Stimulated activated CD4-positive, alpha-beta T cell treated with anti-CD3 and anti-CD28 coated beads, TNF-alpha, amount 100 ng/mL, for 4 hours (primary cell): ENCODE results near the gene SNX1.
"Not testable (repeated sequence)": the region's sequence is repeated elsewhere in the genome, so short reads cannot be mapped to it uniquely, and the experiment has no call there.

ENCODE experiments used
- DNase-seq, 3 experiments: peaks; one replicate each; pipeline ENCODE4 v3.0.0-alpha.2; 2020; ENCODE audit warnings: low read depth in 3 of 3

SNX1 gene

DNA sequence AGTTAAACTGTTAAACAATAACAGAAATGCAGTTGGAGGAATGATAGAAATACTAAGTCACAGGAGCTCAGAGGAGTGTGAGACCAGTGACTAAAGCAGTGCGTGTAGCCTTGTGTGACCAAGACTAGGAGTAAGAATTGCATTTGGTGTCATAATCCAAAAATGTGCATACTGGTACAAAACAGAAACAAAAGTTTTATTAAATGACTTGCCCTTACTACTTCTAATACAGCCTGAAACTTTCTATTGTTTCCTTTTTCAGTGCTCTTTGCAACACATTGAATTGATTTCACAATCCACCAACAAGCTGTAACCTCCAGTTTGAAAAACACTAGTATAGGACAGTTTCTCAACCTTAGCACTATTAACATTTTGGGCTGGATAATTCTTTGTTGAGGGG lies 17.1 kb downstream of the SNX1 start:
- DNase-seq = no peak

DNA sequence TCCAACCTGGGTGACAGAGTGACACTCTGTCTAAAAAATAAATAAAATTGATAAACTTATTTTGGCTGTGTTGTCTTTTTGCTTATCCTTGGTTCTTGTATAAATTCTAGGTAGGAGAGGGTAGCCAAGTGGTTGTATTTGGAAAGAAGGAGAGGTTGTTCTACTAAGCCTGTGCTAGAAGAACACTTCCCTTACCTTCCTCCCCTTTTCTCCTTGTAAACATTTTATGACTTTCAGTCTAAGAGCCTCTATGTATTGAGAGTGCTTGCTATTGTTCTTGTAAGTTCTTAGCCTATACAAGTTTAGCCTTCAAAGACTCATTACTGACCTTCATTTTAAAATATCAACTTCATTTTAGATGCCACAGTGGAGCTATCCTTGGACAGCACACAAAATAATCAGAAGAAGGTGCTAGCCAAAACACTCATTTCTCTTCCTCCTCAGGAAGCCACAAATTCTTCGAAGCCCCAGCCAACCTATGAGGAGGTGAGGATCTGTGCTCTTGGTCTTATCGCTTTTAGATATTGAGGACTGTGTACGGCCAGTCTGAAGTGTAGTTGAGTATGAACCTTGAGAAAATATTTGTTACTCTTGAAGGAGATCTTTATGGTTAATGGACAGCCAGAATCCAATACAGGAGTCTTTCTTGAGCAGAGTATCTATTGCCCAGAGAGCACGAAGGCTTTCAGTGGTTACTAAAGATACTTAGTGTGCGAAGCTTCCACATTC lies 22.1 kb downstream of the SNX1 start:
- DNase-seq = no peak

DNA sequence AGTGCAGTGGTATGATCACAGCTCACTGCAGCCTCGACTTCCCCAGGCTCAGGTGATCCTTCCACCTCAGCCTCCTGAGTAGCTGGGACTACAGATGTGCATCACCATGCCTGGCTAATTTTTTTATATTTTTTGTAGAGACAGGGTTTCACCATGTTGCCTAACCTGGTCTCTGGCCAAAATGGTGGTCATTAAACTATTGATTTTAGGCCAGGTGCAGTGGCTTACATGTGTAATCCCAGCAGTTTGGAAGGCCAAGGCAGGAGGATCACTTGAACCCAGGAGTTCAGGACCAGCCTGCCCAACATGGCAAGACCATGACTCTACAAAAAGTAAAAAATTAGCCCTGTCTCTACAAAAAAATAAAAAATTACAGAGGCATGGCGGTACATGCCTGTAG lies 24.5 kb downstream of the SNX1 start:
- not testable (repeated sequence) for DNase-seq

DNA sequence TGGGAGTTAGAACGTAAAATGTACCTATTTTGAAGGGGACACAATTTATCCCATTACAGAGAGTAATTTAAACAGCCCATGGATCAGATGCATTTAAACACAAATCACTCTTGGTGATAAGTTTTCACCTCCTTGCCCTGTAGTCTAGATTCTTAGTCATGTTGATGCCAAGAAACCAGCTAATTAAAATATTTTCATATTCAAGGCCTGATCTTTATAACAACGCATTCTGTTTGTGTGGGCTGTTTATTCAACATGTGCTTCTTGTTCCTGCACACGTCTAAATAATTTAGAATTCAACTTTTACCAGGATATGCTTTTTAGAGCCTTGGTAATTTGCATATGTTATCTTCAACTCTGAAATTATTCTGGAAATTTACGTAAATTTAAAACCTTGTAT lies 25.8 kb downstream of the SNX1 start:
- DNase-seq = no peak

DNA sequence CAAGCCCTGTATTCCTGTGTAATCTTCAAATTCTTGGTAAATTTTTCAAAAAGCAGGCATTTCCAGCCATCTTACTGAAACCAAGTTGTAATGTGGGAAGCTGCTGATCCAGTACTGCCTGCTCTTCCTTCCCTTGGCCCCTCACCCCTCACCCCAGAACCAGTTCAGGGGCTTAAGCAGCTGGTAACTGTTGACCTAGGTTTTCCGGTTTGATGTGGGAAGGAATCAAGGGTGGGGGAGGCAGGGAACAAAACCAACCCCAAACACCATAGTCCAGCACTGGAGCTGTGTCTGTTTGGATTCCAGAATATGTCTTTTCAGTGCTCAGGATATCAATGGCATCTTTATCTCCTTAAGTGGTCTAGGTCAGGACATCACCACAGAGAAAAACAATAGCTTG lies 26.7 kb downstream of the SNX1 start:
- no peak for DNase-seq

DNA sequence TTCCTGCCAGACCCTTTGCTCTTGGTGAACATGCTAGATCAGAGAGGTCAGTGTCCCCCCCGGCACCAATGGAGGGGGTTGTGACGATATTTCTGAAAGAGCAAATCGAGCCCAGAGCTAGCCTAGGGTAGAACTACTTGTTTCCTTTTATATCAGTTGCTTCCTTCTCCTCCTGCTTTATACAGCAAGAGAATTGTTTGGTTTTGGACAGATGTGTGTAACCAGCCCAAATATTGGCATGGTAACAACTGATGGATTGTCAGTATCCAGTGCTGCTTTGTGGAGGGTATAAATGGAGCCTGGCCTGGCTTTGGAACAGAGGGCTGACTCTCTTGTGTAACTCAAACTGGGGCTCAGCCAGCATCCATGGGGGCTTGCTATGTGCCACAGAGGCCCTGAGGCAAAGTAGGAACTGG lies 27.2 kb downstream of the SNX1 start:
- DNase-seq = no peak

DNA sequence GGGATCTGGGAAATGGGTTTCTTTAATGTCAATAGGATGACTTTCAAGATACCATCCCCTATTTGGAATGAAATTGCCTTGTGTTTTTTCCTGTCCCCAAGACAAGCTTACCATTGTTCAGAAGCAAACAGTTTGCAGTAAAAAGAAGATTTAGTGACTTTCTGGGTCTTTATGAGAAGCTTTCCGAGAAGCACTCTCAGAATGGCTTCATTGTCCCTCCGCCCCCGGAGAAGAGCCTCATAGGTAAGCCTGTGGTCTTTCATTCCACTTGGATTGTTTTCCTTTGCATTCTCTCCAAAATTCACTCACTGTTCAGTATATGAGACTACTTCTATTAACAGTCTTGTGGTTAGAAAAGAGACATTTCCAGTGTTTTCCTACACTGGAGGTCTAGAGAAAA lies 30.2 kb downstream of the SNX1 start:
- DNase-seq = no peak

DNA sequence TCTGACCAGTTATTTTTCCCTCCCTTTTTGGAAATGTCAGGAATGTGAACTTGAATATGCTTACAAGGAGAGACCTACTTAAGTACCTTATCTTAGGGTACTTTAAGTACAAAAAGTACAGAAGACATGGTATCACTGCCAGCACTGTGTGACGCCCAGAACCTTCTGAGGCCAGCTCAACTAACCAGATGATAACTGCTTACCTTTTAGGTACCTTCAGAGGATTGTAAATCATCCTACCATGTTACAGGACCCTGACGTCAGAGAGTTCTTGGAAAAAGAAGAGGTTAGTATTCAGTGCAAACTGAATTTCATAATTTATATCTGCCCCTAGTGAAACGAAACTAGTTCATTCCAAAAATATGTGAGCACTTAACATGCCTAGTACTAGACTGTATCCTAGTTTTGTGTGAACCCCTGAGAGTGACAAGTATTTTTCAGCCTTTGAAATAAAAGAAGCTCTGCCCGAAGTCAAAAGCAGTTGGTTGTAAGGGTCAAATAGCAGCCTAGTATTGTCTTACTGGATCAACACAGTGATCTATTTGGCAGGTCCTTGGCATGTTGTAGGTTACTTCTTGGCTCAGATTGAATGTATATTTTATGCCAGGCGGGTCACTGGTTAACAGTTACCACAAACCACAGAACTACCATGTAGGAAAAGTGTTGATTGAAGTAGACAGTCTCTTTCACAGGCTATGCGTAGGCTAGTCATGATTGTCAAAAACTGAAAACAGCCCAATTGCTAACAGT lies 31.9 kb downstream of the SNX1 start:
- DNase-seq = no peak

DNA sequence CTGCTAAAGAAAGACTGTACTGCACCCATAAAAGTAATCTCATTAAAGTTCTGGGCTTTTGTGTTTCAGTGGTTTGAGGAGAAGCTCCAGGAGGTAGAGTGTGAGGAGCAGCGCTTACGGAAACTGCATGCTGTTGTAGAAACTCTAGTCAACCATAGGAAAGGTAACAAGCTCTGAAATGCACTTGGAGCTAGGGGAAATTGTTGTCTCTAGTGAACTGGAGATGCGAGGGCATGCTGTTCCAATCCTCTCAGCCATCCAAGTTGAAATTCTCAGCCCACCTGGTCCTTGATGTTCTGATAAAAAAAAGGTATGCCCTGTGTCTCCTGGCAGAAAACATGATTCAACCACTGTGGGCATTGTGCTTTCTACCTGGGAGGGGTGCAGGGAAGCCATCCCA lies 34.4 kb downstream of the SNX1 start:
- no peak for DNase-seq

DNA sequence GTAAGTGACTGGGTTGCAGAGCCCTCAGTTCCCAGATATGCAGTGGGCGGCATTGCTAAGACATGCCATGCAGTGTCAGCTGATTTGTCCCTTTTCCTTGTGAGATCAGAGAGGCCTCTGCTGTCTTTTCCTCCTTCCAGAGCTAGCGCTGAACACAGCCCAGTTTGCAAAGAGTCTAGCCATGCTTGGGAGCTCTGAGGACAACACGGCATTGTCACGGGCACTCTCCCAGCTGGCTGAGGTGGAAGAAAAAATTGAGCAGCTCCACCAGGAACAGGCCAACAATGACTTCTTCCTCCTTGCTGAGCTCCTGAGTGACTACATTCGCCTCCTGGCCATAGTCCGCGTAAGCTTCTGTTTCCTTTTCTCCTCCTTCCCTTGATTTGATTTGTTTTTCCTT lies 35.8 kb downstream of the SNX1 start:
- no peak for DNase-seq

DNA sequence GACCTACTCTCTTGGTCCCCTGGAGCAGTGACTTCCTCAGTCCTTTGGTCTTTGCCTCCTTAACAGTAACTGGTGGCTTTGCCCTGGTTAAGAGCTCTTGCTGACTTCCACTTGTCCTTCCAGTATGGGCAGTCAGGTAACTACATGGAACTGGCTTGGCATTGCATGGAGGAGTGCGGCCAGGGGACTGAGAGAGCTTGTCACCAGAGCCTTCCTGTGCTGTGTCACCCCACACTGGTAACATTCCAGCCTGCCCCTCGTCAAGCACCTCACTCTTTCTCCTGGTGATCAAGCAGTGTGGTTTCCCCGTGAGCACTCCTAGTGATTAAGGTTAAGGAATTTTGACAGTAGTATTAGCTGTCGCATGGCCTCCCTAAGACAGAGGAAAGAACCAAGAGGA lies 36.4 kb downstream of the SNX1 start:
- DNase-seq = no peak

DNA sequence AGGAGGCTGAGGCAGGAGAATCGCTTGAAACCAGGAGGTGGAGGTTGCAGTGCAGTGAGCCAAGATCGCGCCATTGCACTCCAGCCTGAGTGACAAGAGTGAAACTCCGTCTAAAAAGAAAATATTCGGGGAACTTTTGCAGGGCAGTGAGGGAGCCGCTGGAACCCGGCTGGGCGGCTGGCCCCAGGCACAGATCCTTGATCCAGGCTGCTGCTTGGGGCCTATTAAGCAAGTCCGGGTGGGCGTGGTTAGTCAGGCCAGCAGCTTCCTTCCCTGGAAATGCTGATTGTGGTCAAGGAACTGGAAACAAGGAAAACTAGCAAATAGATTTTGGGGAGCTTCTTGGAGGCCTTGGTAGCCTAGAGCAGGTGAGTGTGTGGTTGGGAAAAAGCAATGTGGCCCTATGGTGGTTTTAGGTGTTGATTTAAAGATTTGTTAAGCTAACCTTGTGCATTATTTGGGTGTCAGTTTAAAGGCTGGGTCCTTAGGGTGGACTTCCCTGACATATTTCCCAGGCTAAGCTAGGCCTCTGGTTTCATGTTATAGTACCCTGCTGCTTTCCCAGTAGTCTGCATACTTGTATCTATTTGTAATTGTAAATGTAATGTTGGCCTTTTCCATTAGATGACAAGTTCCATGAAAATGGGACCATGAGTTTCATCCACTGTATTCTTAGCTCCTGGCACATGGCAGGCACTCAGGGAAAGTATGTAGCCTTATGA lies 38.0 kb downstream of the SNX1 start:
- DNase-seq = no peak

DNA sequence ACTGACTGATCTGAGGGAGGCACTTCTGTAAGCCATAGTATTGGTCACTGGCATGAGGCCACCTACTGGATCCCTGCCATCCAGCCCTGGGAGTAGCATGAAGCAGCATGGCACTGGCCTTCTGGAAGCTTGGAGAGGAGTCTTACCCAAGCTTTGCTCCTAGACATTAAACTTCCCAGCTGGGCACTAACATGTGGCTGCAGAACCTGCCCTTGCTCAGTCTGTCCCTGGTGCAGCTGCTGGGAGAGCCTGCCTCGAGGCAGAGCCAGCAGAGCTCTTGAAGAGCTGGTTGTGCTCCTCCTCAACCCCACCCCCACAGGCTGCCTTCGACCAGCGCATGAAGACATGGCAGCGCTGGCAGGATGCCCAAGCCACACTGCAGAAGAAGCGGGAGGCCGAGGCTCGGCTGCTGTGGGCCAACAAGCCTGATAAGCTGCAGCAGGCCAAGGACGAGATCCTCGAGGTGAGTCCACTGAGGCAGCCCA lies 38.6 kb downstream of the SNX1 start:
- DNase-seq = no peak

DNA sequence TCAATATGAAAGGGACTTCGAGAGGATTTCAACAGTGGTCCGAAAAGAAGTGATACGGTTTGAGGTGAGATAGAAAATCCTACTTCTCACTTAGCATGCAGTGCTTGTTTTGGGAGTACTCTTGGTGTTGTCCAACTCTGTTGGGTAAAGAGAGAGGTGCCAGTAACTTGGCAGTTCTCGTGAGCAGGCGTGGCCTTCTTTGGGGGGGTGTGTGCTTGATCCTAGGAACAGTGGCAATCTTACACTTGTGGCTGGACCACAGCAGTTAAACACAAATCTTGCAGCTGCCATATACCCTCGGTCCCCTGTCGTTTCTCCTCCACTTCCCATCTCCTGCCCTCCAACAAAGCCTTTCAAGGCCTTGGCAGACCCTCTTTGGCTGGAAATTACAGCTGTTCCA lies 40.6 kb downstream of the SNX1 start:
- no peak for DNase-seq

DNA sequence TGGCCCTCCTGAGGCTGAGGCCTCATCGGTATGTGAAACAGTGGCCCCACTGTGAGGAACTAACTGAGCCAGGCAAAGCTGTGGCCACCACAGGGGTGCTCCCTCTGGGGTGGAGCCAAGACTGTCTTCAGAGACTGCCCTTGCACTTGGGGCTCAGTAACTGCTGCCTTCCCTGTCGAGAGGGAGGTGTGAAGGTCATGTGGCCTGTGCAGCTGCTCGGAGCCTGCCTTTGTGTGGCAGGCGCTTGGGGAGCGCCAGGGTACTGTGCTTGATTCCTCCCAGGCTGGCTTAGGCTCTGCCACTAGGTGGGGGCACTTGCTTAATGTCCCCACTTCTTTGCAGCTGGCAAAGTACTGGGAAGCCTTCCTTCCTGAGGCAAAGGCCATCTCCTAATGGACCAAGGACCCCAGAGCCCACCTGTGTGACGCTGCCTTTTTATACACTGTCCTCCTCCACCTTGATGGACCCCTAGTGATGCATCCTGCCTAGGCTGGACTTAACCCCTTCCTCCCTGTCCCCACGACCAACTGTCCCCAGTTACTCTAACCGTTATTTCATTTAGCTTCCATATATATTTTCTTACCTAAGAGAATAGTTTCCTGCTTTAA lies 41.5 kb downstream of the SNX1 start:
- DNase-seq = no peak

DNA sequence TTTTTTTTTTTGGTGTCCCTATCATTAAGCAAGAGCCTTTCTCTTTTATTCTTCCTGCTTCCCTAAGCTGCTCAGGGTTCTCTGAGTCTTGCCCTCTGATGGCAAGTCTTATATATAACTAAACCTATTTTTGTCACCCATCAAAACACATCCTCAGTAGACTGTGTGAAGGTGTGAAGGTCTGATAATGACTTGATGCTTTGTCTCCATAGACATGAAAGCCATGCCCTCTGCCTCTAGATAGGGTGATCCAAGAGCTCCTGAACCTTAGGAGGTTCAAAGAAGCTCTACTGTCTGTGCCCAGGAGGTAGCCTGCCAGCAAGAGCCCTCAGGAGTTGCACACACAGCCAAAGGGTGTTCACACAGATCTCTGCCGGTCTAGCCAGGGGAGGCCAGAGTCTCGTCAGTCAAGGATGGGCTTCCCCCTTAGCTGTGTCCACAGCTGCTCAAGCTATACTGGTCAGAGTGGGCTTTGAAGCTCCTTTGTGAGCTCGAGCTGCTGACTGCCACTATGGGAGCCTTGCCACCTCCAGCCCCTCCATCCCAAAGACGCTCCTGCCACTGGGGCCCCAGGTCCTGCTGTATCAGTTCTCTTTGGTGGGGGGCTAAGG lies 42.7 kb downstream of the SNX1 start:
- DNase-seq = no peak

DNA sequence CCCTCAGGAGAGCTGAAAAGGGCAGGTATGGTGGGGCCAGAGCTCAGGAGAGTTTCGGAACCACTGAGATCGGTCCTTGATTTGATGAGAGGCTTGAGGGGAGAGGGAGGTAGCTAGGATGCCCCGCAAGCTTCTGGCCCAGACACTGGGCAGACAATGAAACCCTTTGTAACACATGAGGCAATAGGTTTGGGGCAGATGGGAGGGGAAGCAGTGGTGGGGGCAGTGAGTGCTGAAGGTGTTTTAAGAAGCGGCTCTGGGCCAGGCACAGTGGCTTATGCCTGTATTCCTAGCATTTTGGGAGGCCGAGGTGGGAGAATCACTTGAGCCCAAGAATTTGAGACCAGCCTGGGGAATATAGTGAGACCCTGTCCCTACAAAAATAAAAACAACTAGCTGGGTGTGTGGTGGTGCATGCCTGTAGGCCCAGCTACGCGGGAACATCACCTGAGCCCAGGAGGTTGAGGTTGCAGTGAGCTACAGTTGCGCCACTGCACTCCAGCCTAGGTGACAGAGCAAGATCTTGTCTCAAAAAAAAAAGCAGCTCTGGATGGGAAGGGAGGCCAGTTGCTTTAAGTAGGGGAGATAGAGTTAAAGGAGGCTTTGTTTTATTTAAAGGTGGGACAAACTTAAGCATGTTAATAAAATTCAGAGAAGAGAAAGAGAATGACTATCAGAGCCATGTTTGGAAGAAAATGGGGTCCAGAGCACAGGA lies 46.2 kb downstream of the SNX1 start:
- no peak for DNase-seq

DNA sequence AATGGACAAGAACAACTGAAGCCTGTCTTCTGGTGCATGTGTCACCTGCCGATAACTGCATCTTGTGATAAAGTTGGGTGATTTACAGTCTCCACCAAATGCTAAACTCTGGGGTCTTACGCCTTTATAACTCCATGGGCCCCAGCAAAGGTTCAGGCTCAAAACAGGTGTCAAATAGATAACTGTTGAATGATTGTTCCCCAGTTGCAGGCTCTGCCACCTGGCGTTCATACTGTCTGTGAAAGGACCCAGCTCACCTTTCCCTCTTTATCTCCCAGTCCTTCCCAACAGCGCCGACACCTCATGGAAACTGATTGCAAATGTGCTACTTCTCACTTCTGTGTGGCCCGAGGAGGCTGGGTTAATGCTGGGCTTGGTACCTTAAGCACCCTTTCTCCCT lies 47.5 kb downstream of the SNX1 start:
- no peak for DNase-seq

DNA sequence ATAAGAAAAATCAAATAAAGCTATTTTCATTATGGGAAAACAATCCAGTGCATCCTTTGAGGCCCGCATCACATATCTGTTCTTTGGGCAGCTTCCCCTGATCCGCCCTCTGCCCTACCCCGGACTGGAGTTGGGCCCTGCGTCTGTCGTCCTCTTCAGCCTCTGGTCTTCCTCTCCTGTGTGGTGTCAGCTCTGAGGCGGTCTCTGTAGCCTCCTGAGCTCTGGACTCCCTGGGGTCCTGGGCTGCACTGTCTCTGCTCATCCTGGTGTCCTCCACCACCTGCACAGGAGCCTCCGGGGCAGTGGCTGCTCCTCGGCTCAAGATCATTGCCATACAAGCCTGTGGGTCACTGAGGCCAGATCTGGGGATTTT lies 48.4 kb downstream of the SNX1 start:
- no peak for DNase-seq

DNA sequence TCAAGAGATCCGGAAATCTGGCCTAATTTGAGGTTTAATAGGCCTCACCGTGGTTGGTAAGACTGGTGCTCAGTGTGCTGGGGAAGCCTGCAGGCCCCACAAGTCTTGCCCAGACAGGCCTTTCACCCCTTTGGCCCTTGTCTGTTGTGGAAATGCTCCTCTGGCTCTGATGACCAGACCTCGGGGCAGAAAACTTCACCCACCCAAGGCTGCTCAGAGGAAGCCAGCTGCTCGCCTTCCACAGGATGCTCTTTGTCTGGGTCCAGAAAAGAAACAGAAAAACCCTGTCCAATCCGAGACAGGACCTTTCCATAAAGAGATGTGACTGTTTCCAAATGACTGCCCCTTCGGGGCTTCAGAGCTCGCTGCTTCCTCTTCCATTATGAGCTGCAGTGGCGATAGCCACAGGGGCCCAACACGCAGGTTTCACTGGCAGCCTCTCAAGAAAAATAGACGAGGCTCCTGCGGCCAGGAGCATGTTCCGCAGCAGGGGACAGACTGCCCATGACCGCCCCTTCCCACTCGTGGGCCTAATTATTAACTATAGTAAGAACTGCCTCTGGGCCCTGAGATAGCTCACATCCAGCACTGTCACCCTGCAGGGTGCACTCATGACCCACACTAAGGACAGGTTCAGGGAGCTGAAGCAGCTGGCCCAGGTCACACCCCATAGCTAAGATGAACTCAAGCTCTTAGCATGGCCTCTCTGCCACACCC lies 48.9 kb downstream of the SNX1 start:
- no peak for DNase-seq

DNA sequence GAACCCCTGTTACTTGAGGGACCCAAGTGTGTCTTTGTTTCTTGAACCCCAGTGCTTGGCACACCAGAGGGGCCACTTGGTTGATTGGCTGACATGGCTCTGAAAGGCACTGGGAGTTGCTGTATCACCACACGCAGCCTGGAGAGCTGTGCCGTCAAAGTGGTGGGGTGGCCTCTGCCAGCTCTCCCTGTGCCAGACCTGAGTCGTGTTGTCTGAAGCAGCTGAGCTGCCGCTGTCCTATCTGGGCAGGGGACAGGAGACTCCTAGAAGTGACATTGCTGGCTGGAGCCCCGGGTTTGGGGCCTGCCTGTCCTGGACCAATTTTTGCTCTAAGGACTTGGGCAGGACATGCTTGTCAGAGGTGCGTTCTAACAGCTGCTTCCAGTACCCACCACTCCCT lies 50.3 kb downstream of the SNX1 start:
- DNase-seq = no peak
